ENCODE measurements around the gene OVCH2. TPM values are rescaled to one million over a fixed set of nuclear protein-coding genes. Genes with fewer than 3 reads are reported as not detected.

OVCH2 gene
- total RNA-seq, 1 donor: under 0.01 TPM

DNA sequence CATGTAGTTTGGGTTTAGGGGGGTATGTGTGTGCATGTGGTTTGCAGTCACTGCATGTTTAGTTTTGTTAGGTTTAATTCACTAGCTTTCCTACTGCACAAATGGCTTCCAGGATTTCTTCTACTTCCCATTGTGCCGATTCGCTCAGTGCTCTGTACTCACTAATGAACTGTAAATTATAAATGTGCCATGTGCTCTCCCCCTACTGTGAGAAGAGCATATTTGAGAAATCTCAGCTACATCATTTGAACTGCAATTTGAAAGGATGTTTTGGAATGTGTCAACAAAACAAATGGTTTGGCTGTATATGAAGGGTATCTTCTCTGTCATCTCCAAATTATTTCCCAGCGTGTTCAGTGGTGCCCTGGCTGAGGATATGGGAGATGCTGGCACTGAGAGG is 61.1 kb downstream of the OVCH2 start:
- no peak overlapping the region for H3K4me3 ChIP-seq (ENCODE audit: low read depth, low read length)
- TF ChIP-seq, protein P1, sequence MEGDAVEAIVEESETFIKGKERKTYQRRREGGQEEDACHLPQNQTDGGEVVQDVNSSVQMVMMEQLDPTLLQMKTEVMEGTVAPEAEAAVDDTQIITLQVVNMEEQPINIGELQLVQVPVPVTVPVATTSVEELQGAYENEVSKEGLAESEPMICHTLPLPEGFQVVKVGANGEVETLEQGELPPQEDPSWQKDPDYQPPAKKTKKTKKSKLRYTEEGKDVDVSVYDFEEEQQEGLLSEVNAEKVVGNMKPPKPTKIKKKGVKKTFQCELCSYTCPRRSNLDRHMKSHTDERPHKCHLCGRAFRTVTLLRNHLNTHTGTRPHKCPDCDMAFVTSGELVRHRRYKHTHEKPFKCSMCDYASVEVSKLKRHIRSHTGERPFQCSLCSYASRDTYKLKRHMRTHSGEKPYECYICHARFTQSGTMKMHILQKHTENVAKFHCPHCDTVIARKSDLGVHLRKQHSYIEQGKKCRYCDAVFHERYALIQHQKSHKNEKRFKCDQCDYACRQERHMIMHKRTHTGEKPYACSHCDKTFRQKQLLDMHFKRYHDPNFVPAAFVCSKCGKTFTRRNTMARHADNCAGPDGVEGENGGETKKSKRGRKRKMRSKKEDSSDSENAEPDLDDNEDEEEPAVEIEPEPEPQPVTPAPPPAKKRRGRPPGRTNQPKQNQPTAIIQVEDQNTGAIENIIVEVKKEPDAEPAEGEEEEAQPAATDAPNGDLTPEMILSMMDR (IDR thresholded peaks at IDR 0.05; ENCODE audit: insufficient read depth, low read depth, low read length): no peak
- no peak for DNase-seq (ENCODE audit: low read depth)

DNA sequence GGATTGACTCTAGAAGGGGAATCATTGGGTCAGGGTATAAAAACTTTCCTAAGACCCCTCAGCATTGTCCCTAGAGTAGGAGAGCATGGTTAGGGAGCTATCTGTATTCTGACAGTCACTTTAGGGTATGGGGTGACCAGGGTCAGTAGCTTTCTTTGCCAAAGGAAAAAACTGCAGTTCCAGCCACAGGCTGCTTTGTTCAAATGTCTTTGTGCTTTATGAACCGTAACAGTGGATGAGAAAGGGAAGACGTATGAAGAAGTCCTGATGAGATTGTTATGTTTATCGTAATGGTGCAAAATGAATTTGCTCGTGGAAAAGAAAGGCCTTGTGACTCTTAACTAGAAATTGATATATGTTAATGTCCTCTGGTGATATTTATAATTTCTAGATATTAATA is 63.0 kb downstream of the OVCH2 start:
- DNase-seq (ENCODE audit: low read depth): no peak
- TF ChIP-seq, protein P1 (IDR thresholded peaks at IDR 0.05; ENCODE audit: insufficient read depth, low read depth, low read length): no peak
- H3K4me3 ChIP-seq (ENCODE audit: low read depth, low read length): no peak overlapping the region

DNA sequence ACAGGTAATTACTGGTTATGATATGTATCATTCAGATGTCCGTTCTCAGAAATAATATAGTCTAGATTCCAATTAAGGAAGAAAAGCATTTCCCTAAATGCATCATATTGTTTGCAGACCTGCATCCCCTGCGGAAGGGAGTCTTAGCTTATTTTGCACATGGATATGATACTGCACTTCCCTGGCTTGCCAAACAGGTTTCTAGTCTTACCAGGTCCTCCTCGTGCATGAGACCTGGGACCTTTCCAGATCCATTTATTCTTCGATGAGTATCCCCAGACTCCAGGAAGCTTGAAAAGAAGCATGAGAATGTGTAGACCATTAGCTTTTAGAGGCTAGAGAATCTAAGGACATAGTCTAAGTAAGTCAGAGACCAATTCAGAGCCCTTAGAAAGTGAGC is 63.5 kb downstream of the OVCH2 start:
- DNase-seq (ENCODE audit: low read depth): no peak

DNA sequence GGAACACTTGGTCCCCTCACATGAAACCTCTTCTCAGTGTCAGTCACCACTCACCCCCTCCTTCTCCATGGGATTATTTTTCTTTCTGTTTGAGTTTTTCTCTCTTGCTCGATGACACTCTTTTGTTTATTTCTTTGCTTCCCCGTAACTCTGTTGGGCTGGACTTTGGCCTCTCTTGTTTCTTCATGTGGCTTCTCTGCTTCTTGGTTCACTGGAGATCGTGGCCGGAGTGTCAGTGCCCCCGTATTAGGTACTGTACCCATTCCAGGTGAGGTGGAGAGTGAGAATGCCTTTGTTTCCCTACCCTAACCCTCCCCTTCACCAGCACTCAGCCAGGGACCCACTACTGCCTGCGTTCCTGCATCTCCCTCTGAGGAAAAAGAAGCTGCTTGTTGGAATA is 65.5 kb downstream of the OVCH2 start:
- no peak for DNase-seq (ENCODE audit: low read depth)
- H3K4me3 ChIP-seq (ENCODE audit: low read depth, low read length): no peak overlapping the region
- TF ChIP-seq, protein P1 (IDR thresholded peaks at IDR 0.05; ENCODE audit: insufficient read depth, low read depth, low read length): no peak

More for the DNA sequence above, 63.5 kb downstream of the OVCH2 start:
- TF ChIP-seq, protein P1 (IDR thresholded peaks at IDR 0.05; ENCODE audit: insufficient read depth, low read depth, low read length): no peak
- H3K4me3 ChIP-seq (ENCODE audit: low read depth, low read length): no peak overlapping the region

DNA sequence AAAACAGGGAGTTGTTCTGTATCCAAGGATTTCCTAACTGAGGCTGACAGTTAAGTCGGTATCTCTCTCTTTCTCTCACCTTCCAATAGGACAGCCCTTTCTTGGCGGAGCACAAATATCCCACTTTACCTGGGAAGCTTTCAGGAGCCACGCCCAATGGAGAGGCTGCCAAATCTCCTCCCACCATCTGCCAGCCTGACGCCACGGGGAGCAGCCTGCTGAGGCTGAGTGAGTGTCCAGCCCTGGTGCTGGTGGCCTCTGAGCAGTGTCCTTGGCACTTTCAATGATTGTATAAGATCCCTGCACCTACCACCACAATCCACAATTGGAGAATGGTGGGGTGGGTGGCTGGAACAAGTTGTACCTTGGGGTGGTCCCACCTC is 66.6 kb downstream of the OVCH2 start:
- no peak overlapping the region for H3K4me3 ChIP-seq (ENCODE audit: low read depth, low read length)
- TF ChIP-seq, protein P1 (IDR thresholded peaks at IDR 0.05; ENCODE audit: insufficient read depth, low read depth, low read length): no peak

More for the DNA sequence above, 66.6 kb downstream of the OVCH2 start:
- no peak for DNase-seq (ENCODE audit: low read depth)

Other genes starting within 250 kb of the OVCH2 start
- 1.9 and 2.2 TPM in 2 replicates for gene OLFML1, start 221.0 kb downstream of the OVCH2 start, total RNA-seq
- 9.7 and 20.3 TPM in 2 replicates for gene PPFIBP2, start 192.5 kb downstream of the OVCH2 start, total RNA-seq
- gene CYB5R2, start 33.0 kb downstream of the OVCH2 start, total RNA-seq: 32.0 and 39.9 TPM in 2 replicates
- under 0.01 TPM in 1 of 2 replicates, not detected in the other for gene OR5P2, start 90.5 kb upstream of the OVCH2 start, total RNA-seq
- 0.32 TPM in 1 of 2 replicates, not detected in the other for gene OR5P3, start 124.4 kb upstream of the OVCH2 start, total RNA-seq
- under 0.01 TPM in 1 of 2 replicates, not detected in the other for gene OR10A6, start 224.8 kb upstream of the OVCH2 start, total RNA-seq
- under 0.01 TPM in 1 of 2 replicates, not detected in the other for gene OR10A3, start 235.2 kb upstream of the OVCH2 start, total RNA-seq